Parathyroid adenoma (tissue), 2 donors: ENCODE measurements around the gene SBF1.

Experiments used
- H2AFZ ChIP-seq: fragments of 300-600 bp; sonication (generic); one replicate; pipeline ENCODE4 v1.7.0; 2017; ENCODE audit warnings: antibody characterized with exemption, mild to moderate bottlenecking
- H3K27ac ChIP-seq: fragments of 300-600 bp; sonication (generic); one replicate; pipeline ENCODE4 v1.7.0; 2017
- H3K27me3 ChIP-seq: fragments of 300-600 bp; sonication (generic); one replicate; pipeline ENCODE4 v1.7.0; 2017; ENCODE audit warnings: low read length; ENCODE audit not compliant: control insufficient read depth, insufficient read depth
- H3K36me3 ChIP-seq: fragments of 300-600 bp; sonication (generic); one replicate; pipeline ENCODE4 v1.7.0; 2017; ENCODE audit warnings: low read length; ENCODE audit not compliant: control insufficient read depth, insufficient read depth
- H3K4me1 ChIP-seq: fragments of 300-600 bp; sonication (generic); one replicate; pipeline ENCODE4 v1.7.0; 2017; ENCODE audit warnings: control low read depth
- H3K4me2 ChIP-seq: fragments of 300-600 bp; sonication (generic); one replicate; pipeline ENCODE4 v1.7.0; 2017; ENCODE audit warnings: low read length
- H3K4me3 ChIP-seq: fragments of 300-600 bp; sonication (generic); one replicate; pipeline ENCODE4 v1.7.0; 2017; ENCODE audit warnings: low read depth, low read length
- H3K79me2 ChIP-seq: fragments of 300-600 bp; sonication (generic); one replicate; pipeline ENCODE4 v1.7.0; 2017; ENCODE audit warnings: control low read depth
- H3K9ac ChIP-seq: fragments of 300-600 bp; sonication (generic); one replicate; pipeline ENCODE4 v1.7.0; 2017; ENCODE audit warnings: mild to moderate bottlenecking
- H3K9me3 ChIP-seq: fragments of 300-600 bp; sonication (generic); one replicate; pipeline ENCODE4 v1.7.0; 2017; ENCODE audit warnings: low read length; ENCODE audit not compliant: control insufficient read depth
- CTCF ChIP-seq: fragments of 300-600 bp; sonication (generic); IDR thresholded peaks from one replicate; pipeline ENCODE4 v1.7.0; 2017; ENCODE audit warnings: antibody characterized with exemption, mild to moderate bottlenecking
- donor health status: primary hyperparathyroidism.

The SBF1 gene

GRCh38 chr22:50505776-50506610 lies 31.2 kb upstream of the SBF1 start:
- Histone ChIP-seq H3K4me1 (no peaks in the 10 kb centered on the region), H3K4me2 (no peak overlapping the region), H3K79me2 (no peaks in the 10 kb centered on the region), H3K9ac (no peak overlapping the region), H3K4me3 (no peak overlapping the region), H3K27me3 (no peaks in the 10 kb centered on the region), H3K27ac (no peak overlapping the region), H2AFZ (no peak overlapping the region), H3K36me3 (no peaks in the 10 kb centered on the region), H3K9me3 (no peaks in the 10 kb centered on the region)
- TF ChIP-seq CTCF = no peak

- no peak for TF ChIP-seq CTCF
- no peak overlapping the region for H2AFZ ChIP-seq
These were observed 30.5 kb upstream of the SBF1 start for GRCh38 chr22:50505276-50505775.

GRCh38 chr22:50504369-50505211 lies 29.8 kb upstream of the SBF1 start:
- no peak for TF ChIP-seq CTCF
- Histone ChIP-seq H3K36me3 (no peaks in the 10 kb centered on the region), H3K27ac (no peak overlapping the region), H3K27me3 (no peaks in the 10 kb centered on the region), H3K9ac (no peak overlapping the region), H3K4me2 (no peak overlapping the region), H2AFZ (no peak overlapping the region), H3K4me1 (no peaks in the 10 kb centered on the region), H3K79me2 (no peaks in the 10 kb centered on the region), H3K9me3 (no peaks in the 10 kb centered on the region), H3K4me3 (no peak overlapping the region)

More at GRCh38 chr22:50505276-50505775, 30.5 kb upstream of the SBF1 start:
- H3K27me3 ChIP-seq = no peaks in the 10 kb centered on the region
- H3K79me2 ChIP-seq = no peaks in the 10 kb centered on the region
- no peaks in the 10 kb centered on the region for H3K9me3 ChIP-seq
- H3K36me3 ChIP-seq = no peaks in the 10 kb centered on the region
- H3K4me1 ChIP-seq = no peaks in the 10 kb centered on the region
- no peak overlapping the region for H3K27ac ChIP-seq
- H3K9ac ChIP-seq = no peak overlapping the region
- no peak overlapping the region for H3K4me3 ChIP-seq
- H3K4me2 ChIP-seq = no peak overlapping the region

- H3K4me3 ChIP-seq = no peak overlapping the region
- H3K4me1 ChIP-seq = no peaks in the 10 kb centered on the region
- no peak overlapping the region for H2AFZ ChIP-seq
- TF ChIP-seq CTCF = no peak
- no peaks in the 10 kb centered on the region for H3K79me2 ChIP-seq
- H3K27ac ChIP-seq = no peak overlapping the region
- no peaks in the 10 kb centered on the region for H3K36me3 ChIP-seq
- H3K9me3 ChIP-seq = no peaks in the 10 kb centered on the region
- no peak overlapping the region for H3K9ac ChIP-seq
- no peak overlapping the region for H3K4me2 ChIP-seq
- no peaks in the 10 kb centered on the region for H3K27me3 ChIP-seq
These were observed 28.8 kb upstream of the SBF1 start for GRCh38 chr22:50503475-50504145.
